ENCODE results near the gene NIPSNAP2.
A peak's percentile ranks its signal among the peaks of the same experiment; 100 is the strongest.
"Not testable (repeated sequence)": the region's sequence is repeated elsewhere in the genome, so short reads cannot be mapped to it uniquely, and the experiment has no call there.

The NIPSNAP2 gene

GRCh38 chr7:55975988-55976633 lies 11.7 kb downstream of the NIPSNAP2 start:
- no peak for DNase-seq (ENCODE audit: low read depth in 2 of 2)

GRCh38 chr7:55977831-55978230 lies 13.4 kb downstream of the NIPSNAP2 start:
- DNase-seq (ENCODE audit: low read depth in 2 of 2): peak; percentile 39 to 47

GRCh38 chr7:55980266-55980665 lies 15.9 kb downstream of the NIPSNAP2 start:
- DNase-seq (ENCODE audit: low read depth in 2 of 2): no peak

GRCh38 chr7:55983537-55983936 lies 19.2 kb downstream of the NIPSNAP2 start:
- DNase-seq (ENCODE audit: low read depth in 2 of 2): no peak

- no peak for DNase-seq (ENCODE audit: low read depth in 2 of 2)
These were observed 28.0 kb downstream of the NIPSNAP2 start for GRCh38 chr7:55992346-55992745.

GRCh38 chr7:55996856-55997500 lies 32.6 kb downstream of the NIPSNAP2 start:
- no peak for DNase-seq (ENCODE audit: low read depth in 2 of 2)

- DNase-seq (ENCODE audit: low read depth in 2 of 2): no peak
These were observed 39.4 kb downstream of the NIPSNAP2 start for GRCh38 chr7:56003749-56004148.

- no peak for DNase-seq (ENCODE audit: low read depth in 2 of 2)
These were observed 42.8 kb downstream of the NIPSNAP2 start for GRCh38 chr7:56007167-56007652.

GRCh38 chr7:56007891-56008290 lies 43.5 kb downstream of the NIPSNAP2 start:
- no peak for DNase-seq (ENCODE audit: low read depth in 2 of 2)

- DNase-seq (ENCODE audit: low read depth in 2 of 2): no peak
These were observed 45.3 kb downstream of the NIPSNAP2 start for GRCh38 chr7:56009695-56010094.

- DNase-seq (ENCODE audit: low read depth in 2 of 2): not testable (repeated sequence)
These were observed 52.6 kb downstream of the NIPSNAP2 start for GRCh38 chr7:56017015-56017414.

- DNase-seq (ENCODE audit: low read depth in 2 of 2): no peak
These were observed 55.1 kb downstream of the NIPSNAP2 start for GRCh38 chr7:56019501-56019900.

- no peak for DNase-seq (ENCODE audit: low read depth in 2 of 2)
These were observed 59.1 kb downstream of the NIPSNAP2 start for GRCh38 chr7:56023500-56023899.

- DNase-seq (ENCODE audit: low read depth in 2 of 2): no peak
These were observed 62.2 kb downstream of the NIPSNAP2 start for GRCh38 chr7:56026538-56026937.

GRCh38 chr7:56028942-56029630 lies 64.7 kb downstream of the NIPSNAP2 start:
- DNase-seq (ENCODE audit: low read depth in 2 of 2): no peak

GRCh38 chr7:56030340-56030739 lies 66.0 kb downstream of the NIPSNAP2 start:
- DNase-seq (ENCODE audit: low read depth in 2 of 2): no peak

- not testable (repeated sequence) for DNase-seq (ENCODE audit: low read depth in 2 of 2)
These were observed 67.2 kb downstream of the NIPSNAP2 start for GRCh38 chr7:56031556-56031955.

GRCh38 chr7:56032578-56032977 lies 68.2 kb downstream of the NIPSNAP2 start:
- not testable (repeated sequence) for DNase-seq (ENCODE audit: low read depth in 2 of 2)

GRCh38 chr7:56033671-56034432 lies 69.5 kb downstream of the NIPSNAP2 start:
- peak; percentile 39 to 40 for DNase-seq (ENCODE audit: low read depth in 2 of 2)

- DNase-seq (ENCODE audit: low read depth in 2 of 2): no peak
These were observed 76.3 kb downstream of the NIPSNAP2 start for GRCh38 chr7:56040730-56041129.

GRCh38 chr7:56045758-56046157 lies 81.4 kb downstream of the NIPSNAP2 start:
- DNase-seq (ENCODE audit: low read depth in 2 of 2): not testable (repeated sequence)
